Neural cell (in vitro differentiated cells): ENCODE data around the gene MAGI1.

Experiments
- EP300 ChIP-seq: fragments of 450-650 bp; conservative IDR thresholded peaks from 2 replicates; pipeline ENCODE4 v1.6.1; 2014; ENCODE audit warnings: antibody characterized with exemption, mild to moderate bottlenecking, moderate library complexity; ENCODE audit not compliant: poor library complexity, severe bottlenecking
- TF ChIP-seq, protein P1 (sequence below): fragments of 450-650 bp; IDR thresholded peaks from 2 replicates; pipeline ENCODE4 v1.5.1; 2014; ENCODE audit warnings: antibody characterized with exemption, mild to moderate bottlenecking, moderate library complexity; ENCODE audit not compliant: poor library complexity, severe bottlenecking

DNA sequence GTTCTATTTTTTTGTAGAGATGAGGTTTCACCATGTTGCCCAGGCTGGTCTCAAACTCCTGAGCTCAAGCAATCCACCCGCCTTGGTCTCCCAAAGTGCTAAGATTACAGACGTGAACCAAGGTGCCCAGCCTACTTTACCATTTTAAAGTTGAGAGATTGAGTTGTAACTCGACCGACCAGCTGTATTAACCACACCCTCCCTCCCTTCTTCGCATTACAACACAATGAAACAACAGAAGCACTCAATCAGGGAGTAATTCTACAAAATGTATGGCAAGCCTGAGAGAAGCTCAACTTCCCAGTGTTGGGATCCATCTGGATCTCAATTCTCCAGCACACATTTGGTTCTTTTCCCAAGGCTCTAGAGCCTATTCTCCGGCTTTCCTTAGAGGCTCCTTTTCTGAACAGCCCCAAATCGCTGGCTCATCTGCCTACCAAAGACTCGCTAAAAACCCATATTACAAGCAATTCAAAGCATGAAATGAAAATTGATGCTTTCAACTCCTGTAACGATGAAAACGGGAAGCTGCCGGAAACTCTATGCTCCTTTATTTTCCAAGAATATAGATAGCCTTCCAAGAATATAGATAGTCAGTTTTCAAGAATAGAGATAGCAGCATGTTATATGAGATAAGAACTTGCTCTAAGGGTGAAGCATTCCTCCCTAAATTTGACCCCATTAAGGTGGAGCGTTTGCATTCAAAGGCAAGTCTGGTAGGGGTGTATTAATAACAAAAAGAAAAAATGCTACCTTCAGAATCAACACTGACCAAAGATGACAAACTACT, 450.9 kb downstream of the MAGI1 start:
- TF ChIP-seq EP300 = no peak
- TF ChIP-seq, protein P1, sequence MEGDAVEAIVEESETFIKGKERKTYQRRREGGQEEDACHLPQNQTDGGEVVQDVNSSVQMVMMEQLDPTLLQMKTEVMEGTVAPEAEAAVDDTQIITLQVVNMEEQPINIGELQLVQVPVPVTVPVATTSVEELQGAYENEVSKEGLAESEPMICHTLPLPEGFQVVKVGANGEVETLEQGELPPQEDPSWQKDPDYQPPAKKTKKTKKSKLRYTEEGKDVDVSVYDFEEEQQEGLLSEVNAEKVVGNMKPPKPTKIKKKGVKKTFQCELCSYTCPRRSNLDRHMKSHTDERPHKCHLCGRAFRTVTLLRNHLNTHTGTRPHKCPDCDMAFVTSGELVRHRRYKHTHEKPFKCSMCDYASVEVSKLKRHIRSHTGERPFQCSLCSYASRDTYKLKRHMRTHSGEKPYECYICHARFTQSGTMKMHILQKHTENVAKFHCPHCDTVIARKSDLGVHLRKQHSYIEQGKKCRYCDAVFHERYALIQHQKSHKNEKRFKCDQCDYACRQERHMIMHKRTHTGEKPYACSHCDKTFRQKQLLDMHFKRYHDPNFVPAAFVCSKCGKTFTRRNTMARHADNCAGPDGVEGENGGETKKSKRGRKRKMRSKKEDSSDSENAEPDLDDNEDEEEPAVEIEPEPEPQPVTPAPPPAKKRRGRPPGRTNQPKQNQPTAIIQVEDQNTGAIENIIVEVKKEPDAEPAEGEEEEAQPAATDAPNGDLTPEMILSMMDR = no peak
